ENCODE measurements around the gene DENND4B.

Gene DENND4B

DNA sequence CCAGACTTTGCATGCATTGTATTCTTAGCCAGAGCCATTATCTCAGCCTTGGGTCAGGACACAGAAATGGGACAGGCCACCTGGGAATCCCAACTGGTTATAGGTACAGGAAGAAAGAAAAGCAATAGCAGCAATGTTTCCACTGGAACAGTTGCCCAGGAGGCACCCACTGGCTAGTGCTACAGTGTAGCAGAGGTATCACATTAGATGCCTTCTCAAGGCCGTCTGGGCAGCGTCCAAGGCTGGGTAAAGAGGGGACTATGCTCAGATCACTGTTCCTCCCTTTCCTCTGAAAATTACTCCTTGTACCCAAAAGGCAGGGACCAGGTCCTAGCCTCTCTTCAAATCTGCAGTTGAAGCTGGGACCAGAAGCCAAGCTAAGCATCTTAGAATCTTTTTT lies 23.8 kb upstream of the DENND4B start:
- no peak for DNase-seq (ENCODE audit: low read depth)

DNA sequence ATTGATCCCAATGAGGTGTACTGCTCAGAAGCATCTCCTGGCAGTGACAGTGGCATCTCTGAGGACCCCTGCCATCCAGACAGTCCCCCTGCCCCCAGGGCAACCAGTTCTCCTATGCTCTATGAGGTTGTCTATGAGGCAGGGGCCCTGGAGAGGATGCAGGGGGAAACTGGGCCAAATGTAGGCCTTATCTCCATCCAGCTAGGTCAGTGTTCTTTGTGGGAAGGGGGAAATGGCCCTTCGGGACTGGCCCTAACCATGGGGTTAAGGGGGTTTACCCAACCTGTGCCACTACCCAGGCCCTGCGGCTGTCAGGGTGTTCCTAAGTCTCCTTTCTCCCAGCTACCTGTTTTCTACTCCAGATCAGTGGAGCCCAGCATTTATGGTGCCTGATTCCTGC lies 22.5 kb upstream of the DENND4B start:
- DNase-seq (ENCODE audit: low read depth), result no peak

DNA sequence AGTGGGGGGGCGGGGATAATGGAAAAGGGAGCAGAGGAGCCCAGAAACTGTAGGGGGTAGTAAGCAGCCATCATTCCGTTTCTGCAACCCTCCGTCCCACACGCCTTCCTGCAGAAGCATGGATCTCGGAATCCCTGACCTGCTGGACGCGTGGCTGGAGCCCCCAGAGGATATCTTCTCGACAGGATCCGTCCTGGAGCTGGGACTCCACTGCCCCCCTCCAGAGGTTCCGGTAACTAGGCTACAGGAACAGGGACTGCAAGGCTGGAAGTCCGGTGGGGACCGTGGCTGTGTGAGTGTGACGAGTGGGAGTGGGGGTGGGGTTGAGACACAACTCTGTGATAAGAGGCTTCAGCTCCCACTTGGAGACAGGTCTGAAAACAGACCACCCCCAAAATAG lies 21.9 kb upstream of the DENND4B start:
- no peak for DNase-seq (ENCODE audit: low read depth)

GRCh38 chr1:153968000-153968363 lies 21.5 kb upstream of the DENND4B start:
- no peak for DNase-seq (ENCODE audit: low read depth)

DNA sequence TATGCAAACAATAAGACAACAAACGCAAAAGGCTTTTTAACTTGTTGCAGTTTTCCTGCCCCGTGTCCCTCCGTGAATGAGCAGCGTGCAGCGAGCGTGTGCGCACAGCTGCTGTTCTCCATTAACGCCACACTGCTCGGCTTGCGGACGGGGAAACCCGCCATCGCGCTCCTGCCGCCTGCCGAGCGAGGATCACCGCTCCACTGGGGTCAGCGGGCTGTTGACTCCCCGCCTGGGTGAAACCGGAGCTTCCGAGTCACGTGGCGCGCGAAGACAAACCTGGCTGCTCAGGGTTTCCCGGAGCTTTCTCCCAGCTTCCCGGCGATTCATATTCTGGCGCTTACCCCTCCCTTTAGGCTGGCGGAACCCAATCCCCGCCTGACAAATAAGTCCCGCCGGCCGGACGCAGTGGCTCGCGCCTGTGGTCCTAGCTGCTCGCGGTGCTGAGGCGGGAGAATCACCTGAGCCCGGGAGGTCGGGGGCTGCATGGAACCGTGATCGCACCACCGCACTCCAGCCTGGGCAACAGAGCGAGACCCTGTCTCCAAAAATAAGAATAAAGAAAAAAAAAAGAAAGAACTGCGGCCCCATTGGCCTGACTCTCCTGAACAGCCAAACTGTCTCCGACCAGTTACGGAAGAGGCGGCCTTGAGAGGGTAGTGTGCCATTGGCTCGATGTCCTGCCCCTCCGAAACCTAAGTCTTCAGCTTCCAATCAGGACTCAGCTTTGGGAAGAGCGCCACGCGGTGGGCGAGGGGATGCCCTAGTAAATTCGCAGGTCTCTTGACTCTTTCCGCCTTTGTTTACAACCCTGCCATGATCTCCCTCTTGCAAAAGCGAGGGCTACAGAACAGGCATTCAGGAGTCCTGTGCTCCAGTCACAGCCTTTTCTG lies 20.8 kb upstream of the DENND4B start, which contains the start of gene CREB3L4:
Gene CREB3L4 (plus strand): TSS at position 796 of the 893 bp plus-strand sequence. CDS start 624 bp downstream, outside the sequence.
- DNase-seq (ENCODE audit: low read depth), result peak; percentile 99

DNA sequence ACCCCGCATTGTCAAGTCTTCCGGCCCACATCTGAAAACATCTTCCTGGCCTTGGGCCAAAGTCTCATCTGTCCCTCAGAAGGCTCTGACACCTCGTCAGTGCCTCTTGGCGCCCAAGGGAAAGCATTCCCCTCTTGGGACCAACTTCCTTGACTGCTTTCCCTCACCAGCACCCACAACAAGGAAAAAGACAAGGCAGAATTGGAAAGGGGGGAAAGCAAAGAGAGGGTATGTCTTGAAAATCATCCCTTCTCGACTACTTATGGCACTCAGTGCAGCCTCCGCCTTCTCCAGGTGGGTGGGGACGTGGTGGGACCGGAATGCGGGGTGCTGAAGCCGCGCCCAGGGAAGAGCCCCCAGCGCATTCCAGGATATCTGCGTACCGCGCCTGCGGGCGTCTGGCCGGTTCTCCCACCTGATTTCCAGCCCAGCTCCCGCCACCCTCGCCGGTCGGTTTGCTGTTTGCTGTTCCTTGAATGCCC lies 17.4 kb upstream of the DENND4B start:
- DNase-seq (ENCODE audit: low read depth), result peak; percentile 43

GRCh38 chr1:153963030-153963849 lies 16.7 kb upstream of the DENND4B start, which contains the start of gene SLC39A1:
SLC39A1 (minus strand) TSS chr1:153963537; CDS start chr1:153962715, 822 bp downstream.
- peak; percentile 94 for DNase-seq (ENCODE audit: low read depth)

DNA sequence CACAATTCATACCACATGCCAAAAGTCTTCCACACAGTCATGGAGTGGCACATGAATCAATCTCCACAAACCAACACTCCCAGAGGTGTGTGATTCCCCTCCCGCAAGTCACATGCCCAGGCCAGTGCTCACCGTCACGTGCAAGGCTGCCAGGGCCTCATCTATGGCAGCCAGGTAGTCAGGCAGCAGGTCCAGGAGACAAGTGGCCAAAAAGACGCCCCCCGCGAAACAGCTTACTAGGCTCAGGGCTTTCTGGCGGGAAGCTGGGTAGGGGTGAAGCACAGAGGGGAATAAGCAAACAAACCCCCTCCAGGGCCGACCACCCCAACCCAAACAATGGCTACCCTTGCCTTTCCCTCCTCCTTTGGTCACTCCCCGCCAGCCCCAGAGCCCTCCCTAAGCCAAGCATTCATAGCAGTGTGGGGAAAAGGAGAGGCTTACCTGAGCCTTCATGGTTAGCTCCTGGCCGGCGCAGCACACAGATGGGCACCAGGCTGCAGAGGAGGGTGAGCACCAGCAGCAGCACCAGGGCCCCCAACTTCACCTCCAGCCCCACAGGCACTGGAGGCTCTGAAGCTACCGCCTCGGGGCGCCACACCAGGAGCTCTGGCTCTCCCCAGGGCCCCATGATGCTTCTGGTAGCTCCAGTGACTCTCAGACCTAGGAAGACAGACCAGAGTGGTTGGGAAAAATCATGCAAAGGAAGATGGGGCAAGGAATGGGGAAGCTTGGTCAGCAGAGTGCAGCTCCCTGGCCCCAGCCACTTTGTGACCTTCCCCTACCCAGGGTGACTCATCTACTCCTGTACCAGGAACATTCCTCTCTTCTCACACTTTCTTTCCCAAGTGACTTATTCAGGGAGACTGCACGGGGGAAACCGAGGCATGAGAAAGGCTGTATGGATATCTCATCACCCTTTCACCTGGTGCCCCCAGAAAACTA lies 15.8 kb upstream of the DENND4B start:
- DNase-seq (ENCODE audit: low read depth), result peak; percentile 82

GRCh38 chr1:153961421-153961820 lies 14.9 kb upstream of the DENND4B start:
- DNase-seq (ENCODE audit: low read depth), result no peak

GRCh38 chr1:153960206-153960605 lies 13.7 kb upstream of the DENND4B start:
- no peak for DNase-seq (ENCODE audit: low read depth)

- no peak for DNase-seq (ENCODE audit: low read depth)
Measured at GRCh38 chr1:153959454-153959853, 12.9 kb upstream of the DENND4B start.

DNA sequence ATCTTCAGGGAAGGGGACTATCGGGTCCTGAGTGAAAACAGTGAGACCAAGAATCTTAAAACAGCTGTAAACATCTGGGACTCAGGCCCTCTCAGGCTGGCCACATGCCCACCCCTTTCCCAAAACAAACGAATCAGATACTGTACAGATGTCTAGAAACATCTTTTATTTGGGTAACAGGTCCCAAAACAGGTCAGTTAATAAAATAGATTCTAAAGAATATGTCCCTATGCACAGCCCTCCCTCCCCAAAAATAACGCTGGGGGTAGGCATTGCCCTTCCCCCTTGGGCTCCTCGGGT lies 12.4 kb upstream of the DENND4B start:
- no peak for DNase-seq (ENCODE audit: low read depth)

- DNase-seq (ENCODE audit: low read depth), result peak; percentile 98
Measured at GRCh38 chr1:153958111-153958960, 11.8 kb upstream of the DENND4B start, which contains the start of gene CRTC2. CRTC2 (minus strand) TSS chr1:153958612; CDS start chr1:153958497, 115 bp downstream.

GRCh38 chr1:153957744-153958110 lies 11.2 kb upstream of the DENND4B start:
- DNase-seq (ENCODE audit: low read depth), result peak; percentile 10

- DNase-seq (ENCODE audit: low read depth), result no peak
Measured at GRCh38 chr1:153956997-153957715, 10.6 kb upstream of the DENND4B start.

DNA sequence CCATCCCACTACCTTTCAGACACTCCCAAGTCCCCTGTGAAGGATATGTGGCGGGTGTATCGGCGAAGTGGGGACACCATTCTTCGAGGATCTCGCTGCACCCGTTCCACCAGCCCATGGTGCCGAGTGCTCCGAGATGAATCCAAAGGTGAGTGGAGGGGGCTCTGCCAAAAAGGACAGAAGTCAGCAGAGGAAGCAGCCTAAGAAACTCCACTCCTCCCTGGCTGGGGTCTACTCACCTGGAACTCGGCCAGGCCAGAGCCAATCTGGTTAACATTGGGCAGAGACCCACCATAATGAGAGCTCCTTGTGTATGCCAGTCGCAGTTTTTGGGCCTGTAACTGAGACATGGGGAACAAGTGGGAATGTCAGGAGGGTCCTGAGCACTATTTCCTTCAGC lies 8.3 kb upstream of the DENND4B start:
- no peak for DNase-seq (ENCODE audit: low read depth)

GRCh38 chr1:153953859-153954365 lies 7.4 kb upstream of the DENND4B start:
- DNase-seq (ENCODE audit: low read depth), result no peak

- DNase-seq (ENCODE audit: low read depth), result no peak
Measured at GRCh38 chr1:153951801-153952200, 5.3 kb upstream of the DENND4B start.

GRCh38 chr1:153951183-153951582 lies 4.7 kb upstream of the DENND4B start:
- DNase-seq (ENCODE audit: low read depth), result no peak
